Smooth muscle cell (in vitro differentiated cells): ENCODE results near the gene SARDH. TPM values are rescaled to one million over a fixed set of nuclear protein-coding genes. Genes with fewer than 3 reads are reported as not detected.

Experiments
- DNase-seq: peaks from one replicate; lab custom pipeline; 2025; ENCODE audit not compliant: unreplicated experiment; lab: John Stamatoyannopoulos, UW
- H2AFZ ChIP-seq: fragments of 200-600 bp; sonication (generic); 2 replicates; pipeline ENCODE4 v1.6.0; 2016; ENCODE audit warnings: antibody characterized with exemption, low read depth, mild to moderate bottlenecking
- H3F3A ChIP-seq: fragments of 200-600 bp; sonication (generic); 2 replicates; pipeline ENCODE4 v1.6.0; 2017; ENCODE audit warnings: antibody characterized with exemption, low read depth
- H3K27ac ChIP-seq: fragments of 200-600 bp; sonication (generic); 2 replicates; pipeline ENCODE4 v1.5.1; 2016; ENCODE audit warnings: low read depth, mild to moderate bottlenecking
- H3K27me3 ChIP-seq: fragments of 200-600 bp; sonication (generic); 2 replicates; pipeline ENCODE4 v1.6.1; 2016; ENCODE audit warnings: low read depth, mild to moderate bottlenecking
- H3K36me3 ChIP-seq: fragments of 200-600 bp; sonication (generic); 2 replicates; pipeline ENCODE4 v1.5.1; 2016; ENCODE audit warnings: low read depth
- H3K4me1 ChIP-seq: fragments of 200-600 bp; sonication (generic); 2 replicates; pipeline ENCODE4 v1.5.1; 2016; ENCODE audit warnings: low read depth
- H3K4me2 ChIP-seq: fragments of 200-600 bp; sonication (generic); 2 replicates; pipeline ENCODE4 v1.6.0; 2016; ENCODE audit warnings: mild to moderate bottlenecking
- H3K4me3 ChIP-seq: fragments of 200-600 bp; sonication (generic); 2 replicates; pipeline ENCODE4 v1.5.1; 2016; ENCODE audit warnings: mild to moderate bottlenecking
- H3K79me2 ChIP-seq: fragments of 200-600 bp; sonication (generic); 2 replicates; pipeline ENCODE4 v1.6.0; 2016; ENCODE audit warnings: low read depth, mild to moderate bottlenecking
- H3K9ac ChIP-seq: fragments of 200-600 bp; sonication (generic); 2 replicates; pipeline ENCODE4 v1.6.0; 2016; ENCODE audit warnings: low read depth
- H3K9me3 ChIP-seq: fragments of 200-600 bp; sonication (generic); replicated peaks from 2 replicates; pipeline ENCODE4 v1.5.1; 2016; ENCODE audit warnings: low read depth
- H4K20me1 ChIP-seq: fragments of 200-600 bp; sonication (generic); 2 replicates; pipeline ENCODE4 v1.6.0; 2016; ENCODE audit warnings: low read depth
- WGBS: methylation state at CpG from one replicate; pipeline ENCODE4 v1.1.7; 2016; ENCODE audit warnings: low lambda C conversion rate; 5-methylcytosine and 5-hydroxymethylcytosine counted together
- polyA plus RNA-seq: library from polyadenylated mRNA; unstranded; fragments of >200 nt; fragmentation: Nextera tagmentation; extraction: Ambion mirVana; gene quantifications from 2 replicates; pipeline ENCODE4 v1.2.1, GENCODE V29; 2016
- total RNA-seq: library from RNA; depleted of rRNA; stranded (reverse); fragments of >200 nt; gene quantifications from 2 replicates; pipeline ENCODE4 v1.2.3, GENCODE V29; 2014
- TF ChIP-seq, protein P1 (sequence below): fragments of 200-600 bp; sonication (generic); IDR thresholded peaks from 2 replicates; pipeline ENCODE4 v1.5.1; 2017; ENCODE audit warnings: borderline replicate concordance, mild to moderate bottlenecking, antibody characterized with exemption; ENCODE audit not compliant: insufficient read depth, poor library complexity, severe bottlenecking

SARDH gene
- total and polyA plus RNA-seq, 2 experiments from 2014 or later = 3.3 to 10.1 TPM

- DNase-seq = no peak
- 51% methylated on average over 10 of the region's 10 CpGs for WGBS
- H3K4me3 ChIP-seq = no peak overlapping the region
- no peak overlapping the region for H3K27ac ChIP-seq
- no peaks in the 10 kb centered on the region for H3K9me3 ChIP-seq
- no peak overlapping the region for H2AFZ ChIP-seq
- H3F3A ChIP-seq = no peaks in the 10 kb centered on the region
- H3K9ac ChIP-seq = no peak overlapping the region
- H3K36me3 ChIP-seq = no peaks in the 10 kb centered on the region
- no peaks in the 10 kb centered on the region for H4K20me1 ChIP-seq
- no peak overlapping the region for H3K4me2 ChIP-seq
- H3K4me1 ChIP-seq = no peaks in the 10 kb centered on the region
- no peaks in the 10 kb centered on the region for H3K79me2 ChIP-seq
- no peaks in the 10 kb centered on the region for H3K27me3 ChIP-seq
- TF ChIP-seq, protein P1, sequence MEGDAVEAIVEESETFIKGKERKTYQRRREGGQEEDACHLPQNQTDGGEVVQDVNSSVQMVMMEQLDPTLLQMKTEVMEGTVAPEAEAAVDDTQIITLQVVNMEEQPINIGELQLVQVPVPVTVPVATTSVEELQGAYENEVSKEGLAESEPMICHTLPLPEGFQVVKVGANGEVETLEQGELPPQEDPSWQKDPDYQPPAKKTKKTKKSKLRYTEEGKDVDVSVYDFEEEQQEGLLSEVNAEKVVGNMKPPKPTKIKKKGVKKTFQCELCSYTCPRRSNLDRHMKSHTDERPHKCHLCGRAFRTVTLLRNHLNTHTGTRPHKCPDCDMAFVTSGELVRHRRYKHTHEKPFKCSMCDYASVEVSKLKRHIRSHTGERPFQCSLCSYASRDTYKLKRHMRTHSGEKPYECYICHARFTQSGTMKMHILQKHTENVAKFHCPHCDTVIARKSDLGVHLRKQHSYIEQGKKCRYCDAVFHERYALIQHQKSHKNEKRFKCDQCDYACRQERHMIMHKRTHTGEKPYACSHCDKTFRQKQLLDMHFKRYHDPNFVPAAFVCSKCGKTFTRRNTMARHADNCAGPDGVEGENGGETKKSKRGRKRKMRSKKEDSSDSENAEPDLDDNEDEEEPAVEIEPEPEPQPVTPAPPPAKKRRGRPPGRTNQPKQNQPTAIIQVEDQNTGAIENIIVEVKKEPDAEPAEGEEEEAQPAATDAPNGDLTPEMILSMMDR = no peak
Measured at GRCh38 chr9:133645021-133645765, 93.0 kb downstream of the SARDH start.

GRCh38 chr9:133643978-133644760, 94.0 kb downstream of the SARDH start:
- WGBS = 87% methylated on average over 23 of the region's 23 CpGs
- Histone ChIP-seq H3K36me3 (no peaks in the 10 kb centered on the region), H3K27ac (no peak overlapping the region), H3K9me3 (no peaks in the 10 kb centered on the region), H3K4me1 (no peaks in the 10 kb centered on the region), H3K27me3 (no peaks in the 10 kb centered on the region), H4K20me1 (no peaks in the 10 kb centered on the region), H3K4me2 (no peak overlapping the region), H3F3A (no peaks in the 10 kb centered on the region), H3K79me2 (no peaks in the 10 kb centered on the region), H2AFZ (no peak overlapping the region), H3K4me3 (no peak overlapping the region), H3K9ac (no peak overlapping the region)
- no peak for DNase-seq
- TF ChIP-seq, protein P1 = no peak

DNA sequence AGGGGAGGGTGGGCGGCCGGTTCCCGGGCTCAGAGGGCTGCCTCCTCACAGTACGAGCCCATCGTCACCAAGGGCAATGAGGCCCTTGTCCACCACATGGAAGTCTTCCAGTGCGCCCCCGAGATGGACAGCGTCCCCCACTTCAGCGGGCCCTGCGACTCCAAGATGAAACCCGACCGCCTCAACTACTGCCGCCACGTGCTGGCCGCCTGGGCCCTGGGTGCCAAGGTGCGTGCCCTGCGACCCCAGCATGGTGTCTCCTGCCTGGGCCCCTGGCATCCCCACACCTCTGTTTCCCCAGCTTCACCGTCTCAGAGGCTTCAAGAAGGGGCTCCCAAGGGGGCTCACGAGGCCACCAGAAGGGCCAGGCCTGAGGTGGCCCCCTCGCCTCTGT, 94.8 kb downstream of the SARDH start:
- 96% methylated on average over 17 of the region's 20 CpGs for WGBS
- Histone ChIP-seq H3K4me1 (no peaks in the 10 kb centered on the region), H3K79me2 (no peaks in the 10 kb centered on the region), H3K9ac (no peak overlapping the region), H3K36me3 (no peaks in the 10 kb centered on the region), H3K9me3 (no peaks in the 10 kb centered on the region), H3K4me2 (no peak overlapping the region), H3K4me3 (no peak overlapping the region), H3F3A (no peaks in the 10 kb centered on the region), H3K27me3 (no peaks in the 10 kb centered on the region), H2AFZ (no peak overlapping the region), H3K27ac (no peak overlapping the region), H4K20me1 (no peaks in the 10 kb centered on the region)
- DNase-seq = no peak
- TF ChIP-seq, protein P1 = no peak
